ENCODE measurements around the gene TSPAN3. TPM values are rescaled to one million over a fixed set of nuclear protein-coding genes. Genes with fewer than 3 reads are reported as not detected.

The TSPAN3 gene
- total and polyA plus RNA-seq, 4 donors: 49.3 to 82.8 (median 78.7) TPM

GRCh38 chr15:76994001-76994400 is 76.9 kb downstream of the TSPAN3 start (continued):
- TF ChIP-seq REST (IDR thresholded peaks at IDR 0.05) (no peak), SP1 (IDR thresholded peaks at IDR 0.05) (no peak)

- whole genome bisulfite sequencing: 88% methylated on average over 6 of the region's 6 CpGs
Measured at GRCh38 chr15:76993114-76993725, 77.7 kb downstream of the TSPAN3 start.

More at GRCh38 chr15:76993114-76993725, 77.7 kb downstream of the TSPAN3 start:
- no peaks in the 10 kb centered on the region for H3K27me3 ChIP-seq (ENCODE audit: control insufficient read depth in 4 of 4, insufficient read depth in 4 of 4, low read length in 3 of 4)
- H3K4me1 ChIP-seq (ENCODE audit: control insufficient read depth in 4 of 4, insufficient read depth in 4 of 4, low read length in 3 of 4): peaks cover 0 to 4% (median under 1%) of the 10 kb centered on the region in 4 donors
- H3K9ac ChIP-seq (ENCODE audit: low read depth in 1 of 2, low read length in 2 of 2): no peak overlapping the region
- H3K9me3 ChIP-seq (ENCODE audit: control insufficient read depth in 4 of 4, low read length in 3 of 4): no peaks in the 10 kb centered on the region
- no peaks in the 10 kb centered on the region for H3K36me3 ChIP-seq (ENCODE audit: control insufficient read depth in 4 of 4, insufficient read depth in 3 of 4, low read depth in 1 of 4, low read length in 3 of 4)
- no peak for TF ChIP-seq TAF1 (conservative IDR thresholded peaks at IDR 0.05)
- TF ChIP-seq ZBTB33 (IDR thresholded peaks at IDR 0.05): no peak
- no peak for TF ChIP-seq CTCF (IDR thresholded peaks at IDR 0.05; ENCODE audit: low read depth, low read length, missing input control)
- no peak for TF ChIP-seq RXRA (IDR thresholded peaks at IDR 0.05)
- no peak overlapping the region for H3K4me3 ChIP-seq (ENCODE audit: low read depth in 1 of 3, low read length in 3 of 3)
- no peak overlapping the region for H3K27ac ChIP-seq (ENCODE audit: low read depth in 1 of 2, low read length in 2 of 2)
- DNase-seq (ENCODE audit: low spot score): no peak

Data from liver (tissue), 9 donors.